GM21717 (cell line): Measurements from ENCODE around the gene MBOAT2.

Experiments used
- ATAC-seq: cut with Tn5 transposase; IDR thresholded peaks from one replicate; pipeline ENCODE4 v1.9.1; 2021; ENCODE audit warnings: mild to moderate bottlenecking, moderate library complexity; ENCODE audit not compliant: unreplicated experiment

MBOAT2 gene

GRCh38 chr2:9018534-9018933, 15.1 kb upstream of the MBOAT2 start:
- no peak for ATAC-seq

GRCh38 chr2:9018109-9018508, 14.6 kb upstream of the MBOAT2 start:
- ATAC-seq, result no peak

- ATAC-seq, result no peak
Observed at GRCh38 chr2:9017411-9017810, 13.9 kb upstream of the MBOAT2 start.

GRCh38 chr2:9015998-9016397, 12.5 kb upstream of the MBOAT2 start:
- no peak for ATAC-seq

- no peak for ATAC-seq
Observed at GRCh38 chr2:9013403-9013802, 9.9 kb upstream of the MBOAT2 start.

GRCh38 chr2:9010866-9011265, 7.4 kb upstream of the MBOAT2 start:
- no peak for ATAC-seq

- no peak for ATAC-seq
Observed at GRCh38 chr2:9008951-9009664, 5.6 kb upstream of the MBOAT2 start.

- ATAC-seq, result no peak
Observed at GRCh38 chr2:9006368-9006767, 2.9 kb upstream of the MBOAT2 start.

GRCh38 chr2:9004338-9005204, 1.1 kb upstream of the MBOAT2 start:
- no peak for ATAC-seq

GRCh38 chr2:9003366-9003615, 193 bp downstream of the MBOAT2 start:
- no peak for ATAC-seq

GRCh38 chr2:9002637-9003365, 683 bp downstream of the MBOAT2 start:
- no peak for ATAC-seq

GRCh38 chr2:9002313-9002636, 1.2 kb downstream of the MBOAT2 start:
- ATAC-seq, result no peak

- no peak for ATAC-seq
Observed at GRCh38 chr2:9001778-9002177, 1.7 kb downstream of the MBOAT2 start.

GRCh38 chr2:9001229-9001628, 2.3 kb downstream of the MBOAT2 start:
- ATAC-seq, result no peak

GRCh38 chr2:9000442-9000841, 3.0 kb downstream of the MBOAT2 start:
- ATAC-seq, result no peak

GRCh38 chr2:8999797-9000196, 3.7 kb downstream of the MBOAT2 start:
- no peak for ATAC-seq

GRCh38 chr2:8999102-8999446, 4.4 kb downstream of the MBOAT2 start:
- no peak for ATAC-seq

- no peak for ATAC-seq
Observed at GRCh38 chr2:8998418-8999101, 4.9 kb downstream of the MBOAT2 start.

GRCh38 chr2:8997631-8998030, 5.9 kb downstream of the MBOAT2 start:
- ATAC-seq, result no peak

- ATAC-seq, result no peak
Observed at GRCh38 chr2:8997108-8997507, 6.4 kb downstream of the MBOAT2 start.

GRCh38 chr2:8996006-8996405, 7.5 kb downstream of the MBOAT2 start:
- no peak for ATAC-seq

GRCh38 chr2:8994386-8994785, 9.1 kb downstream of the MBOAT2 start:
- no peak for ATAC-seq
